OCI-LY7 (cell line): ENCODE measurements around the gene FBXW8.

Experiments used
- EZH2phosphoT487 ChIP-seq: fragments of 200-600 bp; sonication (generic); IDR thresholded peaks from 2 replicates; pipeline ENCODE4 v1.6.1; 2018; ENCODE audit warnings: low read depth, borderline replicate concordance, mild to moderate bottlenecking, mixed run types, antibody characterized with exemption, low read length, moderate library complexity, mixed read lengths
- TF ChIP-seq, protein P1 (sequence below): fragments of 200-600 bp; sonication (generic); conservative IDR thresholded peaks from 2 replicates; pipeline ENCODE4 v1.5.1; 2014; ENCODE audit warnings: mild to moderate bottlenecking, antibody characterized with exemption, low read length, moderate library complexity, mixed read lengths

DNA sequence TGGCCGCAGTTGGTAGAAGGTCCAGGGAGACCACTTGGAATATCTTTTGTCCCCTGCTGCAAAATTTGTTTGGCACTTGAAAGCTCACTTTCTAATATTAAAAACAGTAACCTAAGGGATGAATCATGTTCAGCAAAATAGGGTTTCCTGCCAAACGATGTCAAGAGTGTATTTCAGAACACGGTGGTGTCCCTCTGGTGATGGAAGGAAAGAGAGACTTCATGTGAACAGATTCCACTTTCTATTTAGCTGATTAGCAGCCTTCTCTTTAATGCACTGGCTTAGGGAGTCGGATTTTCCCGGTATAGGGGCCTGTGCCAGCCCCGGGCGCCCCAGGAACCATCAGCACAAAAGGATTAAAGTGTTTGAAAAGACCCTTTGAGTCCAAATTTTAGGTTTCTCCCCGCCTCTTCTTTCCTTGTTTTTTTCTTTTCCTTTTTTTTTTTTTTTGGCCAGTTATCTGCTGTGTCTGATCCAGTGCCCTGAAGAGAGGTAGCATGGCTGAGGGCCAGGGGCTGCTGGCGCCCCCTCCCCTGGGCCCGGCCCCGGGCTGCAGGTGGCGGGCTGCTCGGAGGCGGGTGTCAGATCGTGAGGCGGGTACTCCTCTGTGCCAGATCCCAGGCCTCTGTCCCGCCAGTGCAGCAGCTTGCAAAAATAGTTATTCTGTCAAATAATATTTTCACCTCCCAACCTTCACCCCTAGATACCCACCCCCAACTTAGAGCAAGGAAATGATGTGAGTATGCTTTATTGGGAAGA is 100.1 kb downstream of the FBXW8 start:
- TF ChIP-seq, protein P1, sequence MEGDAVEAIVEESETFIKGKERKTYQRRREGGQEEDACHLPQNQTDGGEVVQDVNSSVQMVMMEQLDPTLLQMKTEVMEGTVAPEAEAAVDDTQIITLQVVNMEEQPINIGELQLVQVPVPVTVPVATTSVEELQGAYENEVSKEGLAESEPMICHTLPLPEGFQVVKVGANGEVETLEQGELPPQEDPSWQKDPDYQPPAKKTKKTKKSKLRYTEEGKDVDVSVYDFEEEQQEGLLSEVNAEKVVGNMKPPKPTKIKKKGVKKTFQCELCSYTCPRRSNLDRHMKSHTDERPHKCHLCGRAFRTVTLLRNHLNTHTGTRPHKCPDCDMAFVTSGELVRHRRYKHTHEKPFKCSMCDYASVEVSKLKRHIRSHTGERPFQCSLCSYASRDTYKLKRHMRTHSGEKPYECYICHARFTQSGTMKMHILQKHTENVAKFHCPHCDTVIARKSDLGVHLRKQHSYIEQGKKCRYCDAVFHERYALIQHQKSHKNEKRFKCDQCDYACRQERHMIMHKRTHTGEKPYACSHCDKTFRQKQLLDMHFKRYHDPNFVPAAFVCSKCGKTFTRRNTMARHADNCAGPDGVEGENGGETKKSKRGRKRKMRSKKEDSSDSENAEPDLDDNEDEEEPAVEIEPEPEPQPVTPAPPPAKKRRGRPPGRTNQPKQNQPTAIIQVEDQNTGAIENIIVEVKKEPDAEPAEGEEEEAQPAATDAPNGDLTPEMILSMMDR, result no peak
- no peak for TF ChIP-seq EZH2phosphoT487
